ENCODE data around the gene DCDC2. TPM values are rescaled to one million over a fixed set of nuclear protein-coding genes. Genes with fewer than 3 reads are reported as not detected.
"Not testable (repeated sequence)": the region's sequence is repeated elsewhere in the genome, so short reads cannot be mapped to it uniquely, and the experiment has no call there.

Gene DCDC2
- total RNA-seq, 2 experiments from 2014 or later: 0.06 TPM; not detected in 1

DNA sequence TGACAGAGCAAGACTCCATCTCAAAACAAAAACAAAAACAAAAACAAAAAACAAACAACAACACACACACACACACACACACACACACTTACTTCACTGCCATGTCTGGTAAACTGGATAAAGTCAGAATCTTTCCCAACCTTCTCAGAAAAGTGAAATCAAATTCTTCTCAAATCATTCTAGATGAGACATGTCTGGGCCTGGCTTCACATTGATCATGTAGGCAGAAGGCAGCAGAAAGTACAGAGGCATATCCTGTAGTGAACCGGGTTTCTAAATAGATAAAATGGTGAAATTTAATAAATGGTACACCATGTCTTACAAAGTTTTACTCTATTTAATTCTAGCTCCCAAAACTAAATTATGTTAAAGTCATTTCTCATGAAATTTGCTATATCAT lies 30.0 kb upstream of the DCDC2 start:
- Histone ChIP-seq H3K79me2 (ENCODE audit: insufficient read depth, low read depth, low read length) (no peaks in the 10 kb centered on the region), H3K9me3 (ENCODE audit: low read length) (no peaks in the 10 kb centered on the region), H3K4me1 (ENCODE audit: insufficient read depth, low read length, poor library complexity, severe bottlenecking) (no peaks in the 10 kb centered on the region), H3K9me2 (ENCODE audit: insufficient read depth, low read length) (no peaks in the 10 kb centered on the region), H3K36me3 (ENCODE audit: insufficient read depth, low read length) (no peaks in the 10 kb centered on the region), H2AFZ (ENCODE audit: low read length) (no peak overlapping the region), H3K4me3 (ENCODE audit: low read depth, low read length, poor library complexity, severe bottlenecking) (no peak overlapping the region), H3K27ac (ENCODE audit: low read depth, low read length, poor library complexity, severe bottlenecking) (no peak overlapping the region), H4K20me1 (ENCODE audit: insufficient read depth, low read length) (no peaks in the 10 kb centered on the region), H3K4me2 (ENCODE audit: low read length) (no peak overlapping the region)
- no peak for DNase-seq (ENCODE audit: low spot score)
- BruUV-seq (replicated peaks): no TSS peak
- ChIA-PET POLR2A (no interaction called here), CTCF (ENCODE audit: unreplicated experiment) (no interaction called here)
- intact Hi-C loops (cut with micrococcal nuclease; ENCODE audit: unreplicated experiment): no loop called here
- TF ChIP-seq, protein P1, sequence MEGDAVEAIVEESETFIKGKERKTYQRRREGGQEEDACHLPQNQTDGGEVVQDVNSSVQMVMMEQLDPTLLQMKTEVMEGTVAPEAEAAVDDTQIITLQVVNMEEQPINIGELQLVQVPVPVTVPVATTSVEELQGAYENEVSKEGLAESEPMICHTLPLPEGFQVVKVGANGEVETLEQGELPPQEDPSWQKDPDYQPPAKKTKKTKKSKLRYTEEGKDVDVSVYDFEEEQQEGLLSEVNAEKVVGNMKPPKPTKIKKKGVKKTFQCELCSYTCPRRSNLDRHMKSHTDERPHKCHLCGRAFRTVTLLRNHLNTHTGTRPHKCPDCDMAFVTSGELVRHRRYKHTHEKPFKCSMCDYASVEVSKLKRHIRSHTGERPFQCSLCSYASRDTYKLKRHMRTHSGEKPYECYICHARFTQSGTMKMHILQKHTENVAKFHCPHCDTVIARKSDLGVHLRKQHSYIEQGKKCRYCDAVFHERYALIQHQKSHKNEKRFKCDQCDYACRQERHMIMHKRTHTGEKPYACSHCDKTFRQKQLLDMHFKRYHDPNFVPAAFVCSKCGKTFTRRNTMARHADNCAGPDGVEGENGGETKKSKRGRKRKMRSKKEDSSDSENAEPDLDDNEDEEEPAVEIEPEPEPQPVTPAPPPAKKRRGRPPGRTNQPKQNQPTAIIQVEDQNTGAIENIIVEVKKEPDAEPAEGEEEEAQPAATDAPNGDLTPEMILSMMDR (conservative IDR thresholded peaks at IDR 0.05; ENCODE audit: low read length): no peak

DNA sequence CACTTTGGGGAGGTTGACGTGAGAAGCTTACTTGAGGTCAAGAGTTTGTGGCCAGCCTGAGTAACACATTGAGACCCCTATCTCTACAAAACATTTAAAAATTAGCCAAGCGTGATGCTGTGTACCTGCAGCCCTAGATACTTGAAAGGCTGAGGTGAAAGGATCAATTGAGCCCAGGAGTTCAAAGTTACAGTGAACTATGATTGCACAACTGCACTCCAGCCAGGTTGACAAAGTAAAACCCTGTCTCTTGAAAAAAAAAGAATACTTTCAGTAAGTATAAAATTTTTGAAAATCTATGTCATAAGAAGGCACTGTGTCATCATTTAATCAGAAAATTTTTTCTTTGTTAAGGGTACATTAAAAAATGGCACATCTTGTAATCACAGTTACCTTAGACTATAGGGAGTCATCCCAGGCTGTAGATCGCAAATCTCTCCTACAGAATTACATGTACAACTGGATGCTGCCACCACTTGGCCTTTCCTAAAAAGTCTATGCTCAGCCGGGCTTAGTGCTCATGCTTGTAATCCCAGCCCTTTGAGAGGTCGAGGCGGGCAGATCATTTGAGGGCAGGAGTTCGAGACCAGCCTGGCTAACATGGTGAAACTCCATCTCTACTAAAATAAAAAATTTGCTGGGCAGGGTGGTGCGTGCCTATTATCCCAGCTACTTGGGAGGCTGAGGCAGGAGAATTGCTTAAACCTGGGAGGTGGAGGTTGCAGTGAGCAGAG lies 27.8 kb upstream of the DCDC2 start:
- H2AFZ ChIP-seq (ENCODE audit: low read length): no peak overlapping the region
- ChIA-PET CTCF (ENCODE audit: unreplicated experiment) (no interaction called here), POLR2A (no interaction called here)
- intact Hi-C loops (cut with micrococcal nuclease; ENCODE audit: unreplicated experiment): no loop called here
- H3K9me3 ChIP-seq (ENCODE audit: low read length): no peaks in the 10 kb centered on the region
- TF ChIP-seq EZH2phosphoT487 (IDR thresholded peaks at IDR 0.05; ENCODE audit: borderline replicate concordance, low read depth, low read length): no peak
- TF ChIP-seq, protein P1 (conservative IDR thresholded peaks at IDR 0.05; ENCODE audit: low read length): no peak
- no peak overlapping the region for H3K4me3 ChIP-seq (ENCODE audit: low read depth, low read length, poor library complexity, severe bottlenecking)
- no peak overlapping the region for H3K27ac ChIP-seq (ENCODE audit: low read depth, low read length, poor library complexity, severe bottlenecking)
- no peaks in the 10 kb centered on the region for H3K9me2 ChIP-seq (ENCODE audit: insufficient read depth, low read length)
- H3K4me2 ChIP-seq (ENCODE audit: low read length): no peak overlapping the region
- no peaks in the 10 kb centered on the region for H3K4me1 ChIP-seq (ENCODE audit: insufficient read depth, low read length, poor library complexity, severe bottlenecking)
- no TSS peak for BruUV-seq (replicated peaks)
- no peaks in the 10 kb centered on the region for H3K79me2 ChIP-seq (ENCODE audit: insufficient read depth, low read depth, low read length)
- no peak for DNase-seq (ENCODE audit: low spot score)
- no peaks in the 10 kb centered on the region for H3K36me3 ChIP-seq (ENCODE audit: insufficient read depth, low read length)
- no peaks in the 10 kb centered on the region for H4K20me1 ChIP-seq (ENCODE audit: insufficient read depth, low read length)

DNA sequence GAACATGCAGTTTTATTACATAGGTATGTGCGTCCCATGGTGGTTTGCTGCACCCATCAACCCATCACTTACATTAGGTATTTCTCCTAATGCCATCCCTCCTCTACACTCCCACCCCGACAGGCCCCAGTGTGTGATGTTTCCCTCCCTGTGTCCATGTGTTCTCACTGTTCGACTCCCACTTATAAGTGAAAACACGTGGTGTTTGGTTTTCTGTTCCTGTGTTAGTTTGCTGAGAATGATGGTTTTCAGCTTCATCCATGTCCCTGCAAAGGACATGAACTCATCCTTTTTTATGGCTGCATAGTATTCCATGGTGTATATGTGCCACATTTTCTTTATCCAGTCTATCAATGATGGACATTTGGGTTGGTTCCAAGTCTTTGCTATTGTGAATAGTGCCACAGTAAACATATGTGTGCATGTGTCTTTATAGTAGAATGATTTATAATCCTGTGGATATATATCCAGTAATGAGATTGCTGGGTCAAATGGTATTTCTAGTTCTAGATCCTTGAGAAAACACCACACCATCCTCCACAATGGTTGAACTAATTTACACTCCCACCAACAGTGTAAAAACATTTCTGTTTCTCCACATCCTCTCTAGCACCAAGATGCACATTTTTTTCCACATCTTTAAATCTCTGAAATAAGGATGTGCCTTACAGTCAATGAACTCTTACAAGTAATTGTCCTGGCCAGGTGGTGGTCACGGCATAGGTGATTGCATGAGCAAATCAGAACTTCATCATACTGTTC lies 26.7 kb upstream of the DCDC2 start:
- DNase-seq (ENCODE audit: low spot score); H2AFZ ChIP-seq (ENCODE audit: low read length); POLR2A ChIA-PET; H3K9me2 ChIP-seq (ENCODE audit: insufficient read depth, low read length); H4K20me1 ChIP-seq (ENCODE audit: insufficient read depth, low read length); H3K4me2 ChIP-seq (ENCODE audit: low read length); H3K4me3 ChIP-seq (ENCODE audit: low read depth, low read length, poor library complexity, severe bottlenecking); H3K9me3 ChIP-seq (ENCODE audit: low read length); H3K79me2 ChIP-seq (ENCODE audit: insufficient read depth, low read depth, low read length); H3K4me1 ChIP-seq (ENCODE audit: insufficient read depth, low read length, poor library complexity, severe bottlenecking); H3K36me3 ChIP-seq (ENCODE audit: insufficient read depth, low read length); intact Hi-C loops (cut with micrococcal nuclease; ENCODE audit: unreplicated experiment); CTCF ChIA-PET (ENCODE audit: unreplicated experiment); H3K27ac ChIP-seq (ENCODE audit: low read depth, low read length, poor library complexity, severe bottlenecking); BruUV-seq (replicated peaks): not testable (repeated sequence)

DNA sequence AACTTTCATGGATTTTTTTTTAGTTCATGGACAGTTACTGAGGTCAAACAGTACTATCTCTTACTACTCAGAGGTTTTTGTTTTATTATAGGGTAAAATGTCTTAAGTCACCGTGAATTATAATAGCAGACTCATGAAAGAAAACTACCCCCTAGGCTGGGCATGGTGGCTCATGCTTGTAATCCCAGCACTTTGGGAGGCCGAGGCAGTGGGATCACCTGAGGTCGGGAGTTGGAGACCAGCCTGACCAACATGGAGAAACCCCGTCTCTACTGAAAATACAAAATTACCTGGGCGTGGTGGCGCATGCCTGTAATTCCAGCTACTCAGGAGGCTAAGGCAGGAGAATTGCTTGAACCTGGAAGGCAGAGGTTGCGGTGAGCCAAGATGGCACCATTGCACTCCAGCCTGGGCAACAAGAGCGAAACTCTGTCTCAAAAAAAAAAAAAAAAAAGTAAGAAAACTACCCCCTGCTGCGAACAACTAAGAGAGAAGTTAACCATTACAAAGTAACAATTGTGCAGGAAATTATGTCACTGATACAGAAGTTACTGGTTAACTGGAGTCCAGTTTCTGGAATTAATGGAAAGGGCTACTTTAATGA lies 25.1 kb upstream of the DCDC2 start:
- BruUV-seq (replicated peaks); DNase-seq (ENCODE audit: low spot score); H3K79me2 ChIP-seq (ENCODE audit: insufficient read depth, low read depth, low read length); H3K4me2 ChIP-seq (ENCODE audit: low read length); intact Hi-C loops (cut with micrococcal nuclease; ENCODE audit: unreplicated experiment); POLR2A ChIA-PET; CTCF ChIA-PET (ENCODE audit: unreplicated experiment); H3K4me1 ChIP-seq (ENCODE audit: insufficient read depth, low read length, poor library complexity, severe bottlenecking); H3K4me3 ChIP-seq (ENCODE audit: low read depth, low read length, poor library complexity, severe bottlenecking); H2AFZ ChIP-seq (ENCODE audit: low read length); H3K9me3 ChIP-seq (ENCODE audit: low read length); H3K27ac ChIP-seq (ENCODE audit: low read depth, low read length, poor library complexity, severe bottlenecking); H4K20me1 ChIP-seq (ENCODE audit: insufficient read depth, low read length); H3K36me3 ChIP-seq (ENCODE audit: insufficient read depth, low read length); H3K9me2 ChIP-seq (ENCODE audit: insufficient read depth, low read length): not testable (repeated sequence)
